Ramos (cell line): ENCODE measurements around the gene TDRD9.

Experiments
- in situ Hi-C: fragments of 300-500 bp; cut with MboI; formaldehyde crosslinking; loops from one replicate; pipeline ENCODE4 v1.14.3; 2022; ENCODE audit warnings: low sequenced_read_pairs; ENCODE audit not compliant: unreplicated experiment

The TDRD9 gene

GRCh38 chr14:104049576-104050240, 121.5 kb downstream of the TDRD9 start:
- in situ Hi-C loops: no loop called here

- in situ Hi-C loops: no loop called here
These were observed 123.0 kb downstream of the TDRD9 start for GRCh38 chr14:104051092-104051813.

GRCh38 chr14:104054222-104054905, 126.1 kb downstream of the TDRD9 start:
- in situ Hi-C loops: no loop called here

- in situ Hi-C loops: no loop called here
These were observed 134.0 kb downstream of the TDRD9 start for GRCh38 chr14:104062281-104062680.

- in situ Hi-C loops: no loop called here
These were observed 135.7 kb downstream of the TDRD9 start for GRCh38 chr14:104064003-104064402.

GRCh38 chr14:104066279-104066678, 138.0 kb downstream of the TDRD9 start:
- in situ Hi-C loops: no loop called here

GRCh38 chr14:104066719-104067295, 138.6 kb downstream of the TDRD9 start:
- in situ Hi-C loops: no loop called here

GRCh38 chr14:104069541-104069940, 141.3 kb downstream of the TDRD9 start:
- in situ Hi-C loops: no loop called here

- in situ Hi-C loops: no loop called here
These were observed 144.3 kb downstream of the TDRD9 start for GRCh38 chr14:104072586-104072985.

GRCh38 chr14:104073764-104074163, 145.5 kb downstream of the TDRD9 start:
- in situ Hi-C loops: no loop called here

GRCh38 chr14:104075530-104076151, 147.4 kb downstream of the TDRD9 start:
- in situ Hi-C loops: no loop called here

- in situ Hi-C loops: no loop called here
These were observed 148.5 kb downstream of the TDRD9 start for GRCh38 chr14:104076743-104077142.

- in situ Hi-C loops: no loop called here
These were observed 149.8 kb downstream of the TDRD9 start for GRCh38 chr14:104078031-104078455.

GRCh38 chr14:104080376-104081260, 152.4 kb downstream of the TDRD9 start:
- in situ Hi-C loops: no loop called here

- in situ Hi-C loops: no loop called here
These were observed 153.1 kb downstream of the TDRD9 start for GRCh38 chr14:104081261-104081835.

GRCh38 chr14:104081951-104082464, 153.8 kb downstream of the TDRD9 start:
- in situ Hi-C loops: no loop called here

GRCh38 chr14:104082807-104083206, 154.6 kb downstream of the TDRD9 start:
- in situ Hi-C loops: no loop called here

GRCh38 chr14:104084251-104085002, 156.2 kb downstream of the TDRD9 start:
- in situ Hi-C loops: no loop called here
